Keratinocyte (primary cell): ENCODE data around the gene MYBPH.

Source experiments
- CTCF ChIP-seq, 3 experiments: IDR thresholded peaks in 1 of 3; conservative IDR thresholded peaks in 1 of 3; optimal IDR thresholded peaks in 1 of 3; 2 replicates in 2 of 3; 3 replicates in 1 of 3; pipeline versions ENCODE3 to v1.5.1; 2011; ENCODE audit warnings: low read length in 3 of 3, mild to moderate bottlenecking in 3 of 3, moderate library complexity in 2 of 3, control low read depth in 1 of 3, inconsistent platforms in 1 of 3; ENCODE audit not compliant: insufficient read depth in 2 of 3; ENCODE audit errors: extremely low read depth in 1 of 3
- EZH2 ChIP-seq: IDR thresholded peaks from one replicate; pipeline ENCODE4 v1.6.1; 2012; ENCODE audit warnings: inconsistent platforms, mild to moderate bottlenecking, low read length, moderate library complexity

GRCh38 chr1:203144661-203145060, 31.0 kb downstream of the MYBPH start:
- TF ChIP-seq CTCF (optimal IDR thresholded peaks at IDR 0.05 in 1 of 3, IDR thresholded peaks at IDR 0.05 in 1 of 3, conservative IDR thresholded peaks at IDR 0.05 in 1 of 3; ENCODE audit: extremely low read depth in 1 of 3, insufficient read depth in 2 of 3, low read length in 3 of 3) (no peak), EZH2 (no peak)
